Activated naive CD4-positive, alpha-beta T cell treated with anti-CD3 and anti-CD28 coated beads, Interleukin-2, amount 10 ng/mL, durations not matched to agents 5 hours and 36 hours (primary cell): ENCODE results near the gene SLC4A1AP. TPM values are rescaled to one million over a fixed set of nuclear protein-coding genes. Genes with fewer than 3 reads are reported as not detected.

ENCODE experiments used
- total RNA-seq, 2 experiments: library from RNA; stranded (reverse); gene quantifications; one replicate each; pipeline ENCODE4 v1.2.3, GENCODE V29; 2021

SLC4A1AP gene, protein sequence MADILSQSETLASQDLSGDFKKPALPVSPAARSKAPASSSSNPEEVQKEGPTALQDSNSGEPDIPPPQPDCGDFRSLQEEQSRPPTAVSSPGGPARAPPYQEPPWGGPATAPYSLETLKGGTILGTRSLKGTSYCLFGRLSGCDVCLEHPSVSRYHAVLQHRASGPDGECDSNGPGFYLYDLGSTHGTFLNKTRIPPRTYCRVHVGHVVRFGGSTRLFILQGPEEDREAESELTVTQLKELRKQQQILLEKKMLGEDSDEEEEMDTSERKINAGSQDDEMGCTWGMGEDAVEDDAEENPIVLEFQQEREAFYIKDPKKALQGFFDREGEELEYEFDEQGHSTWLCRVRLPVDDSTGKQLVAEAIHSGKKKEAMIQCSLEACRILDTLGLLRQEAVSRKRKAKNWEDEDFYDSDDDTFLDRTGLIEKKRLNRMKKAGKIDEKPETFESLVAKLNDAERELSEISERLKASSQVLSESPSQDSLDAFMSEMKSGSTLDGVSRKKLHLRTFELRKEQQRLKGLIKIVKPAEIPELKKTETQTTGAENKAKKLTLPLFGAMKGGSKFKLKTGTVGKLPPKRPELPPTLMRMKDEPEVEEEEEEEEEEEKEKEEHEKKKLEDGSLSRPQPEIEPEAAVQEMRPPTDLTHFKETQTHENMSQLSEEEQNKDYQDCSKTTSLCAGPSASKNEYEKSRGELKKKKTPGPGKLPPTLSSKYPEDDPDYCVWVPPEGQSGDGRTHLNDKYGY
- 10 to 100 TPM; 22.6 to 23.3 TPM for total RNA-seq

GRCh38 chr2:27663285-27664153 lies at the start of gene SLC4A1AP, which contains the start of gene SUPT7L:
TSS of gene SLC4A1AP (plus strand) at chr2:27663889. CDS start at chr2:27663915, 26 bp downstream.
TSS of gene SUPT7L (minus strand) at chr2:27663614. CDS start at chr2:27662192, 1,422 bp downstream.

GRCh38 chr2:27628767-27629709 lies 34.7 kb upstream of the SLC4A1AP start, which contains the start of the genes CCDC121 and GPN1:
TSS of gene CCDC121 (minus strand) at chr2:27629012. CDS start at chr2:27627799, 1,213 bp downstream.
TSS of gene GPN1 (plus strand) at chr2:27629050. CDS start at chr2:27629059, 9 bp downstream.

Other genes with a start within 250 kb of the SLC4A1AP start
- gene NRBP1, start 235.3 kb upstream of the SLC4A1AP start, total RNA-seq = 10 to 100 TPM; 74.0 to 74.8 TPM
- gene KRTCAP3, start 221.5 kb upstream of the SLC4A1AP start, total RNA-seq = 1 to 10 TPM; 7.1 to 7.4 TPM
- 10 to 100 TPM; 10.4 to 11.1 TPM for gene IFT172, start 174.1 kb upstream of the SLC4A1AP start, total RNA-seq
- gene FNDC4, start 168.7 kb upstream of the SLC4A1AP start, total RNA-seq = under 1 TPM in 1 of 2 experiments, not detected in 1; 0.22 TPM
- gene GCKR, start 167.1 kb upstream of the SLC4A1AP start, total RNA-seq = not detected
- 10 to 100 TPM; 40.6 to 40.8 TPM for gene ZNF512, start 80.8 kb upstream of the SLC4A1AP start, total RNA-seq
- gene CCDC121, start 34.9 kb upstream of the SLC4A1AP start, total RNA-seq = 1 to 10 TPM; 1.1 to 1.4 TPM
- 10 to 100 TPM; 34.2 to 36.4 TPM for gene GPN1, start 34.8 kb upstream of the SLC4A1AP start, total RNA-seq
- gene SUPT7L, start 275 bp upstream of the SLC4A1AP start, total RNA-seq = 10 to 100 TPM; 35.3 to 36.0 TPM
- gene MRPL33, start 107.8 kb downstream of the SLC4A1AP start, total RNA-seq = 10 to 100 TPM; 53.3 to 55.4 TPM
- gene RBKS, start 226.5 kb downstream of the SLC4A1AP start, total RNA-seq = 1 to 10 TPM; 1.3 TPM
- 10 to 100 TPM; 36.1 to 39.6 TPM for gene BABAM2, start 226.8 kb downstream of the SLC4A1AP start, total RNA-seq